HCT116 (cell line): Measurements from ENCODE around the gene S100G.

Source experiments
- EGR1 ChIP-seq: IDR thresholded peaks from 2 replicates; pipeline ENCODE4 v1.6.1; 2012; ENCODE audit warnings: low read depth
- EZH2 ChIP-seq: fragments of 200-600 bp; sonication (generic); IDR thresholded peaks from 2 replicates; pipeline ENCODE4 v1.6.1; 2017; ENCODE audit warnings: antibody characterized with exemption, mixed run types
- EZH2phosphoT487 ChIP-seq: fragments of 200-600 bp; IDR thresholded peaks from 2 replicates; pipeline ENCODE4 v1.6.1; 2018; ENCODE audit warnings: antibody characterized with exemption, borderline replicate concordance
- POLR2A ChIP-seq: IDR thresholded peaks from 2 replicates; pipeline ENCODE4 v1.7.0; 2011; ENCODE audit warnings: borderline replicate concordance; ENCODE audit not compliant: insufficient read depth, insufficient read length; ENCODE audit errors: extremely low read depth
- RAD21 ChIP-seq: IDR thresholded peaks from 2 replicates; pipeline ENCODE4 v1.6.1; 2012; ENCODE audit warnings: low read depth, mild to moderate bottlenecking
- SIN3A ChIP-seq: IDR thresholded peaks from 2 replicates; pipeline ENCODE4 v1.6.1; 2012; ENCODE audit warnings: low read depth
- SP1 ChIP-seq: IDR thresholded peaks from 2 replicates; pipeline ENCODE4 v1.6.1; 2012; ENCODE audit warnings: low read depth
- TF ChIP-seq, protein P1 (sequence below), 3 experiments: fragments of 200-600 bp in 1 of 3; sonication (generic) in 1 of 3; IDR thresholded peaks in 2 of 3; conservative IDR thresholded peaks in 1 of 3; 2 replicates each; pipeline ENCODE4 v1.5.1; 2012 to 2017; ENCODE audit warnings: low read depth in 2 of 3, low read length in 2 of 3, antibody characterized with exemption in 1 of 3, borderline replicate concordance in 1 of 3, control low read depth in 1 of 3, mild to moderate bottlenecking in 1 of 3, mixed read lengths in 1 of 3, mixed run types in 1 of 3, moderate library complexity in 1 of 3; ENCODE audit not compliant: insufficient read depth in 1 of 3
- TF ChIP-seq, protein P2 (sequence below): IDR thresholded peaks from 2 replicates; pipeline ENCODE4 v1.6.1; 2011; ENCODE audit warnings: mild to moderate bottlenecking, low read length, moderate library complexity; ENCODE audit not compliant: insufficient replicate concordance; ENCODE audit errors: extremely low read depth
- TF ChIP-seq, protein P3 (sequence below): IDR thresholded peaks from 2 replicates; pipeline ENCODE4 v1.6.1; 2012; ENCODE audit warnings: low read depth

DNA sequence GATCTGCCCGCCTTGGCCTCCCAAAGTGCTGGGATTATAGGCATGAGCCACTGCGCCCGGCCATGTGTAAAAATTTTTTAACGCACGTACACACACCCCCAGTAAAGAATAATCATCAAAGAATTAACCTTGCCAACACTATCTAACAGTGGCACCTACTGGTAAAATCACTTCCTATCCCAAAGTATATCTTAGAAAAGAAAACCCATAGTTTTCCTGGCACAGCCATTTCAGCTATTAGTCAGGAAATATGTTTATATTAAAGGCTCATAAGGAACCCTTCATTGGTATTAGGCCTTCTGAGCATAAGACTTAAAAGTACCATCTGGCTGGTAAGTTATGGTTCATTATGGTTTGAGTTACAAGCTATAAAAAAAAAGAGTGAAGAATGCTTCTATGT lies 14.1 kb downstream of the S100G start:
- TF ChIP-seq, protein P1, sequence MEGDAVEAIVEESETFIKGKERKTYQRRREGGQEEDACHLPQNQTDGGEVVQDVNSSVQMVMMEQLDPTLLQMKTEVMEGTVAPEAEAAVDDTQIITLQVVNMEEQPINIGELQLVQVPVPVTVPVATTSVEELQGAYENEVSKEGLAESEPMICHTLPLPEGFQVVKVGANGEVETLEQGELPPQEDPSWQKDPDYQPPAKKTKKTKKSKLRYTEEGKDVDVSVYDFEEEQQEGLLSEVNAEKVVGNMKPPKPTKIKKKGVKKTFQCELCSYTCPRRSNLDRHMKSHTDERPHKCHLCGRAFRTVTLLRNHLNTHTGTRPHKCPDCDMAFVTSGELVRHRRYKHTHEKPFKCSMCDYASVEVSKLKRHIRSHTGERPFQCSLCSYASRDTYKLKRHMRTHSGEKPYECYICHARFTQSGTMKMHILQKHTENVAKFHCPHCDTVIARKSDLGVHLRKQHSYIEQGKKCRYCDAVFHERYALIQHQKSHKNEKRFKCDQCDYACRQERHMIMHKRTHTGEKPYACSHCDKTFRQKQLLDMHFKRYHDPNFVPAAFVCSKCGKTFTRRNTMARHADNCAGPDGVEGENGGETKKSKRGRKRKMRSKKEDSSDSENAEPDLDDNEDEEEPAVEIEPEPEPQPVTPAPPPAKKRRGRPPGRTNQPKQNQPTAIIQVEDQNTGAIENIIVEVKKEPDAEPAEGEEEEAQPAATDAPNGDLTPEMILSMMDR (IDR thresholded peaks at IDR 0.05 in 2 of 3, conservative IDR thresholded peaks at IDR 0.05 in 1 of 3; ENCODE audit: borderline replicate concordance in 1 of 3, insufficient read depth in 1 of 3, low read depth in 2 of 3, low read length in 2 of 3): 0 out of 6 replicates have a peak, but pooled peaks of 1 of the 3 experiments have one; percentile 5
- TF ChIP-seq EGR1 (no peak), POLR2A (no peak), EZH2phosphoT487 (no peak), EZH2 (no peak), RAD21 (peak; percentile 25; the same call in 1 of the 2 replicates), SP1 (no peak), SIN3A (no peak)
- TF ChIP-seq, protein P2, sequence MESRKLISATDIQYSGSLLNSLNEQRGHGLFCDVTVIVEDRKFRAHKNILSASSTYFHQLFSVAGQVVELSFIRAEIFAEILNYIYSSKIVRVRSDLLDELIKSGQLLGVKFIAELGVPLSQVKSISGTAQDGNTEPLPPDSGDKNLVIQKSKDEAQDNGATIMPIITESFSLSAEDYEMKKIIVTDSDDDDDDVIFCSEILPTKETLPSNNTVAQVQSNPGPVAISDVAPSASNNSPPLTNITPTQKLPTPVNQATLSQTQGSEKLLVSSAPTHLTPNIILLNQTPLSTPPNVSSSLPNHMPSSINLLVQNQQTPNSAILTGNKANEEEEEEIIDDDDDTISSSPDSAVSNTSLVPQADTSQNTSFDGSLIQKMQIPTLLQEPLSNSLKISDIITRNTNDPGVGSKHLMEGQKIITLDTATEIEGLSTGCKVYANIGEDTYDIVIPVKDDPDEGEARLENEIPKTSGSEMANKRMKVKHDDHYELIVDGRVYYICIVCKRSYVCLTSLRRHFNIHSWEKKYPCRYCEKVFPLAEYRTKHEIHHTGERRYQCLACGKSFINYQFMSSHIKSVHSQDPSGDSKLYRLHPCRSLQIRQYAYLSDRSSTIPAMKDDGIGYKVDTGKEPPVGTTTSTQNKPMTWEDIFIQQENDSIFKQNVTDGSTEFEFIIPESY: no peak
- TF ChIP-seq, protein P3, sequence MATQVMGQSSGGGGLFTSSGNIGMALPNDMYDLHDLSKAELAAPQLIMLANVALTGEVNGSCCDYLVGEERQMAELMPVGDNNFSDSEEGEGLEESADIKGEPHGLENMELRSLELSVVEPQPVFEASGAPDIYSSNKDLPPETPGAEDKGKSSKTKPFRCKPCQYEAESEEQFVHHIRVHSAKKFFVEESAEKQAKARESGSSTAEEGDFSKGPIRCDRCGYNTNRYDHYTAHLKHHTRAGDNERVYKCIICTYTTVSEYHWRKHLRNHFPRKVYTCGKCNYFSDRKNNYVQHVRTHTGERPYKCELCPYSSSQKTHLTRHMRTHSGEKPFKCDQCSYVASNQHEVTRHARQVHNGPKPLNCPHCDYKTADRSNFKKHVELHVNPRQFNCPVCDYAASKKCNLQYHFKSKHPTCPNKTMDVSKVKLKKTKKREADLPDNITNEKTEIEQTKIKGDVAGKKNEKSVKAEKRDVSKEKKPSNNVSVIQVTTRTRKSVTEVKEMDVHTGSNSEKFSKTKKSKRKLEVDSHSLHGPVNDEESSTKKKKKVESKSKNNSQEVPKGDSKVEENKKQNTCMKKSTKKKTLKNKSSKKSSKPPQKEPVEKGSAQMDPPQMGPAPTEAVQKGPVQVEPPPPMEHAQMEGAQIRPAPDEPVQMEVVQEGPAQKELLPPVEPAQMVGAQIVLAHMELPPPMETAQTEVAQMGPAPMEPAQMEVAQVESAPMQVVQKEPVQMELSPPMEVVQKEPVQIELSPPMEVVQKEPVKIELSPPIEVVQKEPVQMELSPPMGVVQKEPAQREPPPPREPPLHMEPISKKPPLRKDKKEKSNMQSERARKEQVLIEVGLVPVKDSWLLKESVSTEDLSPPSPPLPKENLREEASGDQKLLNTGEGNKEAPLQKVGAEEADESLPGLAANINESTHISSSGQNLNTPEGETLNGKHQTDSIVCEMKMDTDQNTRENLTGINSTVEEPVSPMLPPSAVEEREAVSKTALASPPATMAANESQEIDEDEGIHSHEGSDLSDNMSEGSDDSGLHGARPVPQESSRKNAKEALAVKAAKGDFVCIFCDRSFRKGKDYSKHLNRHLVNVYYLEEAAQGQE: no peak
